OCI-LY3 (cell line): ENCODE results near the gene GIMAP7.
"Not testable (repeated sequence)": the region's sequence is repeated elsewhere in the genome, so short reads cannot be mapped to it uniquely, and the experiment has no call there.

ENCODE experiments used
- H2AFZ ChIP-seq: fragments of 200-600, 300-600 bp; shearing (Covaris generic); 2 replicates; pipeline ENCODE4 v1.6.0; 2014; ENCODE audit warnings: antibody characterized with exemption, low read depth, low read length
- H3K27ac ChIP-seq: fragments of 200-600, 300-600 bp; sonication (generic); 2 replicates; pipeline ENCODE4 v1.5.1; 2014; ENCODE audit warnings: mild to moderate bottlenecking, low read length, moderate library complexity, mixed read lengths
- H3K27me3 ChIP-seq: fragments of 200-600, 300-600 bp; sonication (generic); 2 replicates; pipeline ENCODE4 v1.6.1; 2014; ENCODE audit warnings: low read depth, low read length, mixed read lengths
- H3K36me3 ChIP-seq: fragments of 200-600, 300-600 bp; sonication (generic); replicated peaks from 2 replicates; pipeline ENCODE3; 2014; ENCODE audit warnings: low read depth, low read length, mixed read lengths
- H3K4me1 ChIP-seq: fragments of 300-600, 200-600 bp; sonication (generic); 2 replicates; pipeline ENCODE4 v1.6.1; 2014; ENCODE audit warnings: low read length, mixed read lengths
- H3K4me2 ChIP-seq: fragments of 200-600, 300-600 bp; sonication (generic); 2 replicates; pipeline ENCODE4 v1.6.1; 2014; ENCODE audit warnings: low read length, mixed read lengths
- H3K4me3 ChIP-seq: fragments of 300-600, 200-600 bp; sonication (generic); 2 replicates; pipeline ENCODE4 v1.5.1; 2014; ENCODE audit warnings: antibody characterized with exemption, mild to moderate bottlenecking, low read length, moderate library complexity
- H3K79me2 ChIP-seq: fragments of 300-600, 200-600 bp; shearing (Covaris generic); 2 replicates; pipeline ENCODE4 v1.6.1; 2014; ENCODE audit warnings: mild to moderate bottlenecking, low read length, mixed read lengths
- H3K9ac ChIP-seq: fragments of 300-600, 200-600 bp; shearing (Covaris generic); 2 replicates; pipeline ENCODE4 v1.6.0; 2014; ENCODE audit warnings: mild to moderate bottlenecking, low read length, moderate library complexity
- H3K9me3 ChIP-seq: fragments of 200-600, 300-600 bp; shearing (Covaris generic); 2 replicates; pipeline ENCODE4 v1.6.1; 2014; ENCODE audit warnings: low read length, mixed read lengths; ENCODE audit not compliant: insufficient read depth
- H4K20me1 ChIP-seq: fragments of 200-600, 300-600 bp; sonication (generic); 2 replicates; pipeline ENCODE4 v1.6.1; 2016; ENCODE audit warnings: low read length, mixed read lengths; ENCODE audit not compliant: insufficient read depth
- CTCF ChIP-seq: fragments of 200-600, 300-600 bp; sonication (generic); IDR thresholded peaks from 2 replicates; pipeline ENCODE4 v1.5.1; 2014; ENCODE audit warnings: antibody characterized with exemption, low read length, low read depth
- EZH2phosphoT487 ChIP-seq: fragments of 200-600 bp; shearing (Covaris generic); IDR thresholded peaks from 2 replicates; pipeline ENCODE4 v1.6.1; 2018; ENCODE audit warnings: antibody characterized with exemption, mixed run types, low read depth

Gene GIMAP7

DNA sequence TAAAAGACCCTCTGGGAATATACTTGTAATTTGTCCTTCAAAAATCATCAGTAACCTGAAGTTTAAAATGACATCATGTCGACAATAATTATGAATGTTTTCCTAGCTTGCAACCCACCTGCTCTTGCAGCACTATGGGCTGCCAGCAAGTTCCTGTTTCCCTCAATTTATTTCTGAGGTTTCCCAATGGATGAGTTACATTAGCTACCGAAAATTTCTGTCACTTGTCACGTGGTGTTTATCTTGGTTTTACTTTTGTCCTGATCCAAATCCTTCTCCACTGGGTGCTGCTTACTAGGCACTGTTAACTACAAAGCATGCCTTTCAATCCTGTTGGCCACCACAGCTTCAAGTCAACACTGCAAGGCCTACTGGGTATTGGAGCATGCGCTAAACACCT lies 32.8 kb upstream of the GIMAP7 start:
- no peaks in the 10 kb centered on the region for H4K20me1 ChIP-seq
- no peak overlapping the region for H3K9ac ChIP-seq
- no peak overlapping the region for H2AFZ ChIP-seq
- no peak overlapping the region for H3K4me3 ChIP-seq
- peaks cover 19% of the 10 kb centered on the region for H3K27me3 ChIP-seq
- H3K79me2 ChIP-seq = no peaks in the 10 kb centered on the region
- H3K27ac ChIP-seq = no peak overlapping the region
- no peaks in the 10 kb centered on the region for H3K9me3 ChIP-seq
- H3K4me2 ChIP-seq = no peak overlapping the region
- H3K36me3 ChIP-seq = no peaks in the 10 kb centered on the region
- TF ChIP-seq EZH2phosphoT487 (no peak), CTCF (no peak)
- no peaks in the 10 kb centered on the region for H3K4me1 ChIP-seq

DNA sequence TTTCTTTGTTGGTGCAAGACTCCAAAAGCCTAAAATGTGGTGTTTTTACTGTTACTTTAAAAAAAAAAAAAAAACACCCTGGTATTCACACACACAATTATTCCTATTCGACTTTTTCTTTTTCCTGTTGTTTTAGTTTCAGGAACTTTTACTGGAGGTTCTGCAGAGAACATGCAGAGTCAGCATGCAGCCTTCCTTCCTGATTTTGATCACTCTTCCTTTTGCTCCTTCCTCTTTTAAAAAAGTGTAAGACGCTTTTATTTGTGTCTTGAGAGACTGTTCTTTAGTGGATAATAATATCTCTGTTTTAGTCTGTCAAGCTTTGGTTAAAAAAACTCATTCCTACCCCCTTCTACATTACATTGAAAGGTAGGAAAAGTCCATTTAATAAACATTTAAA lies 31.2 kb upstream of the GIMAP7 start:
- not testable (repeated sequence) for H3K9ac ChIP-seq, H3K4me3 ChIP-seq, H2AFZ ChIP-seq

DNA sequence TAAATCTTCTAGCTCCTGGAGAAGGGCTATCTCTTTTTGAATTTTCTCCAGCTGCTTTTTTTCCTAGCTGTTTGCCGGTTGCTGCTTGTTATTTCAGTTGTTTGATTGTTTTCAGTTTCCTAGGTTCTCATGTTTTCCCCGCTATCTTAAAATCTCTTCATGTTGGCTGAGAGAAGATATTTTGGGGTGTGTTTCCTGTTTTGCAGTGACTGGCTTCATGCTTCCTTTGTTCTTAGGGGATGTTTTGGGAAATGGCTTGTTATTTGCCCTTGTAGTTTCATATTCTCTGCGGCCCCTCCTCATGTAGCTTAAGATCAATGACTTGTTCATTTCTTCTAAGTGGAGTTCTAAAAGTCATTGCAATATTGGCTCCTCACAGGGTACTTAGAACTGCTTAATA lies 30.6 kb upstream of the GIMAP7 start:
- not testable (repeated sequence) for H3K4me1 ChIP-seq, H3K79me2 ChIP-seq, H3K9ac ChIP-seq, H3K27ac ChIP-seq, H3K9me3 ChIP-seq, H3K36me3 ChIP-seq, H2AFZ ChIP-seq, H4K20me1 ChIP-seq, H3K4me2 ChIP-seq, H3K4me3 ChIP-seq
- peaks cover 16% of the 10 kb centered on the region for H3K27me3 ChIP-seq

More for the DNA sequence above, 31.2 kb upstream of the GIMAP7 start:
- not testable (repeated sequence) for H3K4me1 ChIP-seq, H3K9me3 ChIP-seq, H3K27ac ChIP-seq, H3K4me2 ChIP-seq, H4K20me1 ChIP-seq, H3K36me3 ChIP-seq, H3K79me2 ChIP-seq
- peaks cover 22% of the 10 kb centered on the region for H3K27me3 ChIP-seq

- TF ChIP-seq EZH2phosphoT487 = no peak
- no peak for TF ChIP-seq CTCF
- Histone ChIP-seq H3K27me3 (peaks cover 11% of the 10 kb centered on the region; the same call in 1 of the 2 replicates), H4K20me1 (no peaks in the 10 kb centered on the region), H3K36me3 (no peaks in the 10 kb centered on the region), H3K9me3 (no peaks in the 10 kb centered on the region), H3K9ac (no peak overlapping the region), H3K4me2 (no peak overlapping the region), H3K79me2 (no peaks in the 10 kb centered on the region), H3K4me1 (peaks cover 7% of the 10 kb centered on the region), H2AFZ (no peak overlapping the region), H3K4me3 (no peak overlapping the region), H3K27ac (no peak overlapping the region)
Measured at GRCh38 chr7:150487625-150488024, 27.0 kb upstream of the GIMAP7 start.

DNA sequence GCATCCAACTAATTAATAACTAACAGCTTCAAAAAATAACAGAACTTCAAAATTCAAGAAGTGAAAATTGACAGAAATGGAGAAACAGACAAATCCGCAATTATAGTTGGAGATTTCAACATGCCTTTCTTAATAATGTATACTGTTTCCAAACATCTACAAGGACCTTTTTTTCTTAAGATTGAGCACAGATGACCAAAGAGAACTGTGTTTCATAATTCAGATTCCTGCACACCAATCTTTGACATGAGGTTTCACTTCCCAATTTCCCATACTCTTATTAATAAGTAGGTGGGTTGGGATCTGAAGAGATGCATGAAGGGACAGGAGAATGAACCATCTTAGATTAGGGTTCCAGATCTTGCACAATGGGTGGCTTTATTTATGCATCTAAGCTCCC lies 24.9 kb upstream of the GIMAP7 start:
- H3K9me3 ChIP-seq = no peaks in the 10 kb centered on the region
- peaks cover 7% of the 10 kb centered on the region for H3K4me1 ChIP-seq
- H2AFZ ChIP-seq = no peak overlapping the region
- no peaks in the 10 kb centered on the region for H4K20me1 ChIP-seq
- no peaks in the 10 kb centered on the region for H3K36me3 ChIP-seq
- H3K4me2 ChIP-seq = no peak overlapping the region
- no peak for TF ChIP-seq CTCF
- no peak for TF ChIP-seq EZH2phosphoT487
- no peak overlapping the region for H3K9ac ChIP-seq
- H3K27ac ChIP-seq = no peak overlapping the region
- no peak overlapping the region for H3K4me3 ChIP-seq
- H3K79me2 ChIP-seq = no peaks in the 10 kb centered on the region
- peaks cover 11% of the 10 kb centered on the region; the same call in 1 of the 2 replicates for H3K27me3 ChIP-seq

GRCh38 chr7:150493442-150493841 lies 21.2 kb upstream of the GIMAP7 start:
- H2AFZ ChIP-seq, H3K4me1 ChIP-seq, H3K9ac ChIP-seq, H3K9me3 ChIP-seq, H3K4me3 ChIP-seq, H3K27ac ChIP-seq, H4K20me1 ChIP-seq, H3K27me3 ChIP-seq, H3K36me3 ChIP-seq, H3K79me2 ChIP-seq, H3K4me2 ChIP-seq: not testable (repeated sequence)
